Measurements from ENCODE around the gene ARF1.
A peak's percentile ranks its signal among the peaks of the same experiment; 100 is the strongest.

The ARF1 gene

DNA sequence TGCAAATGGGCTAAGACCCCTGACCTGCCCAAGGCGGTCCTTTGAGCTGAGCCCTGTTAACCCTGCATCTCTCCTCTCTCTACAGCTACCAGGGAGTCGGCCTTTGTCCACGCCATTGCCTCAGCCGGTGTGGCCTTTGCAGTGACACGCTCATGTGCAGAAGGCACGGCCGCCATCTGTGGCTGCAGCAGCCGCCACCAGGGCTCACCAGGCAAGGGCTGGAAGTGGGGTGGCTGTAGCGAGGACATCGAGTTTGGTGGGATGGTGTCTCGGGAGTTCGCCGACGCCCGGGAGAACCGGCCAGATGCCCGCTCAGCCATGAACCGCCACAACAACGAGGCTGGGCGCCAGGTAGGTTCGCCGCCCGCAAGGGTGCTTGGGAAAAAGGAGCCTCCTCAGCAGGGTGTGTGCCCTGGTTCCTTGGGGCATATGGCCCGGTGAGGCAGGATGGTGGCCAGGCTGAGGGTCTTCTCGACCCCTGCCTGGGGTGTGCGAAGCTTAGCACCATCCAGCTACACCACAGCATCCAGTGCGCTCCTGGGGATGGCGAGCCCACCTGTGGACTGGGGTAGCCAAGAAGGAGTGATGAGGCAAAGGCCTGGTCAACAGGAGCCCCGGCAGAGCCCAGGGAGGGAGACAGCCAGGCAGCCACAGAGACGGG is 31.8 kb upstream of the ARF1 start:
- DNase-seq: no peak

DNA sequence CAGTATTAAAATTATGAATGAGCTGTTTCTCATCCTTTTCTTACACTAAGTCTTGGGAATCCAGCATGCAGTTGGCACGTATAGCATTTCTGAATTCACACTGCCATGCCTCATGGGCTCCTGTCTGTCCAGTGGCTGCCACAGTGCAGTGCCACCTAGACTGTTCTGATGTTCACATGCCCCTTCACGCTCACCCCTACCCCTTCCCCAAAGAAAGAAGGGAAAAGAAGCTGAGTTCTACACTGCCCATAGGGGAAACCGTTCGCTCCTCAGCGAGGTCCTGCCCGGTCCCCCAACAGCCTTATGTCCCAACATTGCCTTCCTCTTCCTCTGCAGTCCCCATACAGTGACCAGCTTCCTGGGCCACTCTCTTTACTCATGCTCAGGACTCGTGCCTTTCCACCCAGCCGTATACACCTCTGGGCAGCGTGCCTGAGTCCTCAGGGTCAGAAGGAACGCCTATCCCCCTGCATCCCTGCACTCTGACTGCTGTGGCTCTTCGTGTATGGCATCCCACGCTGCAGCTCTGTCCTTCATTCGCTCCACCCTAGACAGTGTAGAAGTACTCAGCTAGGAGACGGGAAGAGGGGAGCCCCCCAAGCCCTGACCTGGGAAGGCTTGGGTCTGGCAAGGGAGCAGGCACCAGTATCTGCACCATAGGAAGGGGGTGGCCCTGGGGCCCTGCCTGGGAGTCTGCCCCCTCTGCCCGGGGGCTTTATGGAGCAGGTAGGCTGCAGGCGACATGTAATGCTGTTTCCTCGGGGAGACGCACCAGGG is 24.1 kb upstream of the ARF1 start:
- DNase-seq: no peak

DNA sequence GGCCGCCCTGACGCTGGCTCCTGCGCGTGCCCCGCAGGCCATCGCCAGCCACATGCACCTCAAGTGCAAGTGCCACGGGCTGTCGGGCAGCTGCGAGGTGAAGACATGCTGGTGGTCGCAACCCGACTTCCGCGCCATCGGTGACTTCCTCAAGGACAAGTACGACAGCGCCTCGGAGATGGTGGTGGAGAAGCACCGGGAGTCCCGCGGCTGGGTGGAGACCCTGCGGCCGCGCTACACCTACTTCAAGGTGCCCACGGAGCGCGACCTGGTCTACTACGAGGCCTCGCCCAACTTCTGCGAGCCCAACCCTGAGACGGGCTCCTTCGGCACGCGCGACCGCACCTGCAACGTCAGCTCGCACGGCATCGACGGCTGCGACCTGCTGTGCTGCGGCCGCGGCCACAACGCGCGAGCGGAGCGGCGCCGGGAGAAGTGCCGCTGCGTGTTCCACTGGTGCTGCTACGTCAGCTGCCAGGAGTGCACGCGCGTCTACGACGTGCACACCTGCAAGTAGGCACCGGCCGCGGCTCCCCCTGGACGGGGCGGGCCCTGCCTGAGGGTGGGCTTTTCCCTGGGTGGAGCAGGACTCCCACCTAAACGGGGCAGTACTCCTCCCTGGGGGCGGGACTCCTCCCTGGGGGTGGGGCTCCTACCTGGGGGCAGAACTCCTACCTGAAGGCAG is 23.4 kb upstream of the ARF1 start:
- peak; percentile 51 for DNase-seq

DNA sequence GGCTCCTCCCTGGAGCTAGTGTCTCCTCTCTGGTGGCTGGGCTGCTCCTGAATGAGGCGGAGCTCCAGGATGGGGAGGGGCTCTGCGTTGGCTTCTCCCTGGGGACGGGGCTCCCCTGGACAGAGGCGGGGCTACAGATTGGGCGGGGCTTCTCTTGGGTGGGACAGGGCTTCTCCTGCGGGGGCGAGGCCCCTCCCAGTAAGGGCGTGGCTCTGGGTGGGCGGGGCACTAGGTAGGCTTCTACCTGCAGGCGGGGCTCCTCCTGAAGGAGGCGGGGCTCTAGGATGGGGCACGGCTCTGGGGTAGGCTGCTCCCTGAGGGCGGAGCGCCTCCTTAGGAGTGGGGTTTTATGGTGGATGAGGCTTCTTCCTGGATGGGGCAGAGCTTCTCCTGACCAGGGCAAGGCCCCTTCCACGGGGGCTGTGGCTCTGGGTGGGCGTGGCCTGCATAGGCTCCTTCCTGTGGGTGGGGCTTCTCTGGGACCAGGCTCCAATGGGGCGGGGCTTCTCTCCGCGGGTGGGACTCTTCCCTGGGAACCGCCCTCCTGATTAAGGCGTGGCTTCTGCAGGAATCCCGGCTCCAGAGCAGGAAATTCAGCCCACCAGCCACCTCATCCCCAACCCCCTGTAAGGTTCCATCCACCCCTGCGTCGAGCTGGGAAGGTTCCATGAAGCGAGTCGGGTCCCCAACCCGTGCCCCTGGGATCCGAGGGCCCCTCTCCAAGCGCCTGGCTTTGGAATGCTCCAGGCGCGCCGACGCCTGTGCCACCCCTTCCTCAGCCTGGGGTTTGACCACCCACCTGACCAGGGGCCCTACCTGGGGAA is 22.7 kb upstream of the ARF1 start:
- DNase-seq: peak; percentile 48

DNA sequence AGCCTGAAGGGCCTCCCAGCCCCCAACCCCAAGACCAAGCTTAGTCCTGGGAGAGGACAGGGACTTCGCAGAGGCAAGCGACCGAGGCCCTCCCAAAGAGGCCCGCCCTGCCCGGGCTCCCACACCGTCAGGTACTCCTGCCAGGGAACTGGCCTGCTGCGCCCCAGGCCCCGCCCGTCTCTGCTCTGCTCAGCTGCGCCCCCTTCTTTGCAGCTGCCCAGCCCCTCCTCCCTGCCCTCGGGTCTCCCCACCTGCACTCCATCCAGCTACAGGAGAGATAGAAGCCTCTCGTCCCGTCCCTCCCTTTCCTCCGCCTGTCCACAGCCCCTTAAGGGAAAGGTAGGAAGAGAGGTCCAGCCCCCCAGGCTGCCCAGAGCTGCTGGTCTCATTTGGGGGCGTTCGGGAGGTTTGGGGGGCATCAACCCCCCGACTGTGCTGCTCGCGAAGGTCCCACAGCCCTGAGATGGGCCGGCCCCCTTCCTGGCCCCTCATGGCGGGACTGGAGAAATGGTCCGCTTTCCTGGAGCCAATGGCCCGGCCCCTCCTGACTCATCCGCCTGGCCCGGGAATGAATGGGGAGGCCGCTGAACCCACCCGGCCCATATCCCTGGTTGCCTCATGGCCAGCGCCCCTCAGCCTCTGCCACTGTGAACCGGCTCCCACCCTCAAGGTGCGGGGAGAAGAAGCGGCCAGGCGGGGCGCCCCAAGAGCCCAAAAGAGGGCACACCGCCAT is 21.9 kb upstream of the ARF1 start:
- DNase-seq: no peak

DNA sequence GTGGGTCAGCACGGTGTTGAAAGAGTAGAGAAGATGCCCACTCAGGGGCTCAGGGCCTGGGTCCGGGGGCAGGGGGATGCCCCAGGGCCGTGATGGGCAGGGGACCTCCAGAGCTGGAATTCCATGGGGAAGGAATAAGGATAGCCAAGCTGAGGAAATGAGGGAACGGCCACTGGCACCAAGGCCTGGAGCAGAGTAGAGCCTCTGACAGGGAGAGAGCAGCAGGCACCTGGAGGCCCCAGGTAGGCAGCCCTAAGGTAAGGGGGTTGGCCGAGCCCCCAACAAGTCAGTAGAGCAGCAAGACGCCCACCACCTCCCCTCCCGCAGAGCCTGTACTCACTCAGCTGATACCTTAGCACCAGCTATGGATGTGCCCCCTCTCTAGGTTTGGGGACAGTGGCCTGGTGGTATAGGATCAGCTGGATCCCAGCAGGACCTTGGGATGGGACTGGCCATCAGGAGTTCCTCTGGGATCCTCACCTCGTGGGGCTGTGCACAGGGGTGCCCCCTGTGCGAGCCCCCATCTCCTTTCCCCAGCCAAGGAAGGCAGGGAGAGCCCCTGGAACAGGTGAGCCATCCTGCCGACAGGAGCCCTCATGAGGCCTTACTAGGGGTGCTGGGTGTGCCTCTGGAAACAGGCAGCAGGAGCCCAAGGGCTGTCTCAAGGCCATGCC is 21.0 kb upstream of the ARF1 start:
- no peak for DNase-seq

DNA sequence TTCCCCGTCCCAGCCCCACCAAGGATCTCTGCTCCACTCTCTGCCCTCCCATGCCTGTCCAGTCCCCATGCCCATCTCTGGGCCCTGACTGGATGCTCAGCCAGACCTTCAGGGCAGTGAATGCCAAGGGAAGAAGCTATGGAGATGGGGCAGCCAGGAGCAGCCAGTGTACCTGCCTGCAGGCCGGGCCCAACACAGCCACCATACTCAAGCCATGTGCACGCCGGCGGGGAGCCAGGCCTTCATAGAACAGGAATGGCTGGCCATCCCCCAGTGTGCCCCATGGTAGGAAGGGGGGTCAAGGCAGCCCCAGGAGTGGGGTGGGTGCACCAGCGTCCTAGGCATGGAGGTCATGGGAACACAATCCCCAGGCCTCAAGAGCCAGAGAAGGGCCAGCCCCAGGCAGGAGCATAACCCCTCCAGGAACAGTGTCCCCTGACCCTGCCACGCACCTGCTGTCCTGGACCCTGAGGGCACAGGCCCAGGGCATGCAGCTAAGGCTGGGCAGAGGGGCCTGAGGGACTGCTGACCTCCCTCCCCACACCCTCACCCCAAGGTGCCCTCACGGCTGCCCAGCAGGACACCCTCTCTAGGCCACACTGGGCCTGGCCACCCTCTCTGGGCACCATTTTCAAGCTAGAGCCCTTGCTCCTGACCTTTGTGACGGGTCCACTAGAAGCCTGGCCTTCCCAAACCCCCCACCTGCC is 20.3 kb upstream of the ARF1 start:
- DNase-seq: no peak

DNA sequence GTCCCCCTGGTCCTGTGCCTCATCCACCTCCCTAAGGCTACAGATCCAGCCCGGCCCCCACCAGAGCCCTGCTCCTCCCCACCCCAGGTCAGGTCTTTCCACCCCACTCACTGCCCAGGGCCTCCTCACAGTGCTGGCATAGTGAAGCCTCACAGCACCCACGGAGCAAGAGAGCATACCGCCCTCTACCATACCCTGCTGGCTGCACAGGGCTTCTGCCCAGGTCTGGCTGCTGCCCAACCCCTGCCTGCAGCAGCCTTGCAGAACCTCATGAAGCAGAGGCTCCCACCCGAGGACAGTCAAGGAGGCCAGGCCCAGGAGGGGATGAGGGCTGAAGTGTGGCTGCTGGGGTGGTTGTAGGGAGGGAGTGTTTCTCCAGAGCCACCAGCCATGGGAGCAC is 19.7 kb upstream of the ARF1 start:
- no peak for DNase-seq

DNA sequence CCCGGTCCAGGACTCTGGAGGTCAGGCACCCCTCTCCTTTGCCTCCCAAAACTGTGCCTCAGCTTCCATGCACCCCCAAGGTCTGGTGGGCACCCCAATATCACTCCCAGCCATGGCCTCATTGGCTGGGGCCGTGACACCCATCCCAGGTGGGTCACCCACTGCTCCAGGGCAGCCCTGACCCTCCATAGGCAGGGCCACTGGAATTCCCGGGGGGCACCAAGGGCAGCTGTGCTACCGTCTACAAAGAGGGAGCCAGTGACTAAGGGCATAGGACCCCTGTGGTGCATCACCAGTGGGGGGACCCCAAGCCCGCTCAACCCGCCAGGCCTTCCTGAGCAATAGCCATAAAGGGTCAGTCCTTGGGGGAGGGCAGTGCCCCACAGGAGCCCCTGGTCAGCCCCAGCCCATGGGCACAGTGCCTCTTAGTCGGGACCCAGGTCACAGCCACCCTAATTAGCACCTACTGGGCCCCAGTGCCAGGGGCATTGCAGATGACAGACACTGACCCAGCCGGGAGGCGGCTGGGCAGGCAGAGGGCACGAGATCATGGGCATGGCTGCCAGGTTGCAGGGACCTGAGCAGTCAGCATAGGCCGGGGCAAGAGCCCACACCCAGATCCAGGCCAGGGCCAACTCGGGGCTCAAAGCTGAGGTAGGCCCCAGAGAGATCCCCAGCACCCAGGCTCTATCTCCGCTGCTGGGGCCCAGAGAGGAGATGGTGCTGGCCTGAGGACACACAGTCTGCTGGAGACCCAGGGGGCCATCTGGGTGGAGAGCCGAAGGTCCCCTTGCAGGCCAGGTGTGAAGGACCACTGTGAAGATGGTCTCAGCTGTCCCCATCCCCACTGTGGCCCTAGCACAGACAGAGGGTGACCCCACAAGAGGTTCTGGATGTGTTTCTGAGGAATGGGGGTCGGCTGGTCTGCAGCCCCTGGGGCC is 19.0 kb upstream of the ARF1 start:
- DNase-seq: no peak

DNA sequence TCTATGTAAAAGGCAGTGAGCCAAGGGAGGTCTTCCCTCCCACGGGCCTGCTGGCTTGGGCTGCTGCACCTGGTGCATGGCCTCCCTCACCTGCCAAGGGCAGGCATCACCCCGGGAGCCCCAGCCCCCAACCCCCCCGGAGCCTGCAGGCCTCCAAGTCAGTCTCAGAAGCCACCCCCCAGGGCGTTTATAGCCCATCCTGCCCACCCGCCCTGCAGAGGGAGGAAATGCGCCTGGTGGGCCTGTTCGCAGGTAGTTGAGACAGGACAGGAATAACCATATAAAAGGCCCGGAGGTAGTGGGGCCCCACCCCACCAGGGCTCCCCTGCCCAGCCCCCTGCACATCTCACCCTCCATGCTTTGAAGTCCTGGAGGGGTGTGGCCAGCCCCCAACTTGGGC is 18.2 kb upstream of the ARF1 start:
- no peak for DNase-seq

DNA sequence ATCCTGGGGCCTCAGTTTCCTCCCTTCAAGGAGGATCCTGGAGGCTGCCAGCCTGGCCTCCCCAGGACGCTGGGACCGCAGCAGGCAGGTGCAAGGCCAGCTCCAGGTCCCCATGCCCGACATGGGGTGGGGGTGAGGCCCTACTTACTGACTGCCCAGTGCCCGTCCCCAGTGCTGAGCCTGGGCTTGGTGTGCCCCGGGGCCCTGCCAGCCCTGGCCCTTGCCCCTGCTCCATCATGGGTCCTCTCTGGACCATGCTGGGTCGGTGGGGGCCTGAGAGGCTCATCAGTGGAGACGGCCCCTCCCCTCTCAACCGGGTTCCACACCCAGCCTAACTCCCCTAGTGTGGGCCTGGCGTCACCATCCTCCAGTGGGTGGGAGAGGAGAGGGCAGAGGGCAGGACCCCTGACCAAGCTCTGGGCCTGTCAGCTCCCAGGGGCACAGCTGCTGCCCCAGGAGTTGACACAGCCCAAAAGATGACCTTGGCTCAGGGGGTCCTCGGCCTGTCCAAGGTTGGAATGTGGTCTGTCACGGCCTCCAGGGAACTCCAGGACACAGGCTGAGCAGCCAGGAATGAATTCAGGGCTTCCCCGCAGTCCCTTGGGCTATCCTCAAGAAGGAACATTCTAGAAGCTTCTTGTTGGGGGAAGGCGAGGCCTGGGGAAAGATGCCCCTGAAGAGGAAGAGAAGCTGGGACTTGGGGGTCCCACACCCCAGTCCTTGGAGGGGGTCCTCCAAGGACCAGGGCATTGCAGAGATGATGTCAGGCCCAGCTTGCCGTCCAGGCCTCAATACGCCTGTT is 17.6 kb upstream of the ARF1 start:
- no peak for DNase-seq

DNA sequence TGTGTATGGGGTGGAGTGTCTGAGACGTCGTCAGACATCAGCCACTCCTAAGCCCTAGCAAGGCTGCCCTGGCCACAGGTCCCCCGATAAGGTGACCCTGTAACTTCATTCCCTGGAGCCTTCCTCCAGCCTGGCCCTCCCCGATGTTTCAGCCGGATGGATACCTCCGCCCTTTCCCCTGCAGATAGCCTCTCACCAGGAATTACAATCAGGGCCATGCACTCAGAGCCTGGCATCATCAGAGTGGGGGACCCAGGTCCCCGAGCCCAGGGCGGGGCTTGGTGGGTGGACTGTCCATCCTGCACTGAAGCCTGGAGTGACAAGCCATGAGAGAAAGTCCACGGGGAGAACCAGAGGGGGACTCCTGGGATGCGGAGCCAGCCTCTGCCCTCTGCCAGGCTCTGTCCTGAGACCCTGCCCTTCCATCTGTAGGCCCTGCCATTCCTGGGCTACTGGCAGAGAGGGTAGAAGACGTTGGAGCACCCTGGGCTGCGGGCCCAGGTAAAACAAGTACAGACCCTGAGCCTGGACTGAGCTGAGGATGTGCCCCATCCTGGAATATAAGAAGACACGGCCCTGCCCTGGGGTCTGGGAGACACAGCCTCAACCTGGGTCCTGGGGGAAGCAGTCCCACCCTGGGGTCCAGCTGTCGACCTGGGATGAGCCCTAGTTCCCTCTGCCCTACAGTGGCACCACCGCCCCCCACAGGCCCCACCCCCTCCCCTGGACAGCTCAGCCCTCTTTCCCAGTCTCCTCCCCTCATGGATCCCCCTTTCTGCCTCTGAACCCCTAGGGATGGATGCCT is 16.8 kb upstream of the ARF1 start:
- DNase-seq: no peak

DNA sequence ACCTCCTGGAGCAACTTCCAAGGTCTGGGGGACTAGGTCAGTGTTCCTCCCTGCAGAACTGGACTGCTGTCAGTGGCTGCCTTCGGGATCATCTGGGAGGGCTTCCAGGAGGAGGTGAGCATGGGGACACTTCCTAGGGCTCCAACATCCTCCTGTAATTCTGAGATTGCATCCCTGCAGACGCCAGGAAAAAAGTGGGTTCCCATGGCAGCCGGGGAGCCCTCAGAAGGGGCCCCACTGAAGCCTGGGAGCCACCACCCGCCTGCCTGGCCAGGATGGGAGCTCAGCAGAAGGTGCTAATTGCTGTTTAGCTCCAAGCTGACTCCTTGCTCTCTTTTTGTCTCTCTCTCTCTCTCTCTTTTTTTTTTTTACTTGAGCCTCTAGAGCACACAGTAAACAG is 16.1 kb upstream of the ARF1 start:
- DNase-seq: no peak

DNA sequence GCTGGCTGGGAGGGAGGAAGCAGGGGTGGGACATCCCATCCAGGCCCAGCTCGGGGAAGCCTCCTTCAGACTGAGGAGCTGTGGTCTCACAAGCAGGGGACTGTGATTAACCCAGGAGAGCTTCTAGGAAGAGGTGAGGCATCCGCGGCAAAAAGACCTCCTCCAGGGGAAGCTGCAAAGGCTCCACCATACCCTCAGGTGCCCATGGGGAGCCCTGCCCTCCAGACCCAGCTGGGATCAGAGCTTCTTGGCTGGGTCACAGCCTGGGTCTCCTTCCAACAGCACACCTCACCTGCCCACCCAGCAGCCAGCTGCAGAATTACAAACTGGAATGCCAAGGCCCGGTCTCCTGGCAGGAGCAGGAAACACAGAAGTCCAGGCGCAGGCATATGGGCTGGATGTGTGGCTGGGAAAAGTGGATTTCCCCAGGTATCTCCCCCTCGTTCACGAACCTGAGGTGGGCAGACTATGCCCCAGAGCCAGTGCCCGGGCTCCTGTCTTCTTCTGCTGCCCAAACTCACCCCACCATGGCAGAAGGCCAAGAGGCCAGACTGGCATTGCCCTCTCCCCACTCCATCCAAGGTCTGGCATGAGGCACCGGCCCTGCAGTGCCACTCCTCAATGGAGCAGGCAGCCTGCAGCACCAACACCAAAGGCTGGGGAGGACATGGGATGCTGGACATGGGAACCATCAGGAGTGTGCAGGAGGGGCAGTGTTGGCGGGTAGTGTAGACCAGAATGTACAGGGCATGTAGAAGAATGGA is 15.4 kb upstream of the ARF1 start:
- DNase-seq: no peak

DNA sequence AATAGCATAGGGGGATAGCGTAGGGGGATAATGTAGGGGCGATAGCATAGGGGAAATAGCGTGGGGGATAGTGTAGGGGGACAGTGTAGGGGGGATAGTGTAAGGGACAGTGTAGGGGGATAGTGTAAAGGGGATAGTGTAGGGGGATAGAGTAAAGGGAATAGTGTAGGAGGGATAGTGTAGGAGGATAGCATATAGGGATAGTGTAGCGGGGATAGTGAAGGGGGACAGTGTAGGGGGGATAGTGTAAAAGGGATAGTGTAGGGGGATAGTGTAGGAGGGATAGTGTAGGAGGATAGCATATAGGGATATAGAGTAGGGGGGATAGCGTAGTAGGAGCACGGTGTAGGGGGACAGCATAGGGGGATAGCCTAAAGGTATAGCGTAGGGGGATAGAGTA is 14.1 kb upstream of the ARF1 start:
- DNase-seq: no peak

DNA sequence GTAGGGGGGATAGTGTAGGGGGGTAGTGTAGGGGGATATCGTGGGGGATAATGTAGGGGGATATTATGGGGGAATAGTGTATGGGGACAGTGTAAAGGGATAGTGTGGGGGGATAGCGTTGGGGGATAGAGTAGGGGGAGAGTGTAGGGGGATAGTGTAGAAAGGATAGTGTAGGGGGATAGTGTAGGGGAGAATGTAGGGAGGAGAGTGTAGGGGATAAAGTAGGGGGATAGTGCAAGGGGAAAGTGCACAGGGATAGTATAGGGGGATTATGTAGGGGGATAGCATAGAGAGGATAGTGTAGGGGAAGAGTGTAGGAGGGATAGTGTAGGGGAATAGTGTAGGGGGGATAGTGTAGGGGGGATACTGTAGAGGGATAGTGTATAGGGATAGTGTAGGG is 12.3 kb upstream of the ARF1 start:
- no peak for DNase-seq

DNA sequence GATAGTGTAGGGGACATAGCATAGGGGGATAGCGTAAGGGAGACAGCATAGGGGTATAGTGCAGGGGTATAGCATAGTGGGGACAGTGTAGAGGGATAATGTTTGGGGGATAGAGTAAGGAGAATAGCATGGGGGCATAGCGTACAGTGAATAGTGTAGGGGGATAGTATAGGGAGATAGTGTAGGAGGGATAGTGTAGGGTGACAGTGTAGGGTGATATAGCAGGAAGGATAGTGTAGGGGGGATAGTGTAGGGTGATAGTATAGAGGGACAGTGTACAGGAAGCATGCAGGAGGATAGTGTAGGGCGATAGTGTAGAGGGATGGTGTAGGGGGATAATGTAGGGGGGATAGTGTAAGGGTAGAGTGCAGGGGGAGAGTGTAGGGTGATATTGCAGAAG is 11.7 kb upstream of the ARF1 start:
- DNase-seq: no peak

All from effector CD4-positive, alpha-beta T cell (primary cell).